GM23338 (cell line): ENCODE measurements around the gene INPP4B. TPM values are rescaled to one million over a fixed set of nuclear protein-coding genes. Genes with fewer than 3 reads are reported as not detected.

Experiments
- ATAC-seq: fragments of 200-7000 bp; cut with Tn5 transposase; 3 replicates; pipeline ENCODE4 v1.9.1; 2020
- DNase-seq: peaks from one replicate; pipeline ENCODE4 v3.0.0-alpha.2; 2015; ENCODE audit warnings: low spot score
- H2AFZ ChIP-seq: fragments of 200-600 bp; sonication (generic); 2 replicates; pipeline ENCODE4 v1.8.0; 2016; ENCODE audit warnings: antibody characterized with exemption, mild to moderate bottlenecking, moderate library complexity
- H3F3A ChIP-seq: fragments of 200-600 bp; sonication (generic); replicated peaks from 2 replicates; pipeline ENCODE4 v1.8.0; 2017; ENCODE audit warnings: antibody characterized with exemption, mixed run types, low read depth
- H3K27ac ChIP-seq: fragments of 200-600 bp; sonication (generic); 2 replicates; pipeline ENCODE4 v1.6.1; 2016; ENCODE audit warnings: low read depth
- H3K27me3 ChIP-seq: fragments of 200-600 bp; sonication (generic); 2 replicates; pipeline ENCODE4 v1.8.0; 2016; ENCODE audit warnings: mild to moderate bottlenecking, mixed run types, moderate library complexity; ENCODE audit not compliant: insufficient read depth
- H3K36me3 ChIP-seq: fragments of 200-600 bp; sonication (generic); 2 replicates; pipeline ENCODE4 v1.8.0; 2016; ENCODE audit warnings: mild to moderate bottlenecking; ENCODE audit not compliant: insufficient read depth
- H3K4me1 ChIP-seq: fragments of 200-600 bp; sonication (generic); 2 replicates; pipeline ENCODE4 v1.8.0; 2016; ENCODE audit warnings: mild to moderate bottlenecking, moderate library complexity; ENCODE audit not compliant: insufficient read depth
- H3K4me2 ChIP-seq: fragments of 200-600 bp; sonication (generic); 2 replicates; pipeline ENCODE4 v1.7.1; 2017; ENCODE audit warnings: mixed run types
- H3K4me3 ChIP-seq: fragments of 200-600 bp; sonication (generic); 2 replicates; pipeline ENCODE4 v1.6.1; 2016; ENCODE audit warnings: mixed run types
- H3K79me2 ChIP-seq: fragments of 200-600 bp; sonication (generic); replicated peaks from 2 replicates; pipeline ENCODE4 v1.8.0; 2017; ENCODE audit warnings: mild to moderate bottlenecking; ENCODE audit not compliant: insufficient read depth
- H3K9me2 ChIP-seq: fragments of 200-600 bp; sonication (generic); 2 replicates; pipeline ENCODE4 v1.8.0; 2017; ENCODE audit not compliant: insufficient read depth
- H4K20me1 ChIP-seq: fragments of 200-600 bp; sonication (generic); replicated peaks from 2 replicates; pipeline ENCODE4 v1.8.0; 2017; ENCODE audit warnings: mild to moderate bottlenecking; ENCODE audit not compliant: insufficient read depth
- H3K27ac Mint-ChIP-seq: 2 replicates; pipeline ENCODE4 v1.8.0; 2020; ENCODE audit warnings: inconsistent platforms, mild to moderate bottlenecking, moderate library complexity, mixed read lengths
- H3K27me3 Mint-ChIP-seq: 3 replicates; pipeline ENCODE4 v1.8.0; 2022; ENCODE audit warnings: low read depth, mild to moderate bottlenecking, moderate library complexity, mixed read lengths, inconsistent platforms; ENCODE audit not compliant: insufficient read depth, poor library complexity
- H3K36me3 Mint-ChIP-seq: 3 replicates; pipeline ENCODE4 v1.8.0; 2021; ENCODE audit warnings: low read depth, mild to moderate bottlenecking, inconsistent platforms, moderate library complexity, mixed read lengths
- H3K4me1 Mint-ChIP-seq: 3 replicates; pipeline ENCODE4 v1.8.0; 2020; ENCODE audit warnings: mild to moderate bottlenecking, inconsistent platforms, mixed read lengths
- H3K4me3 Mint-ChIP-seq: 3 replicates; pipeline ENCODE4 v1.8.0; 2021; ENCODE audit warnings: moderate library complexity, mild to moderate bottlenecking, inconsistent platforms, mixed read lengths
- H3K9me3 Mint-ChIP-seq: 3 replicates; pipeline ENCODE4 v1.8.0; 2020; ENCODE audit warnings: moderate library complexity, mild to moderate bottlenecking, inconsistent platforms, mixed read lengths
- CREB1 ChIP-seq: fragments of 250-450 bp; sonication (Bioruptor Pico); IDR thresholded peaks from 2 replicates; pipeline ENCODE4 v1.5.0; 2020; ENCODE audit warnings: low read depth, mild to moderate bottlenecking, moderate library complexity
- CTCF ChIP-seq, 2 experiments: fragments of 200-600 bp in 1 of 2; sonication (generic) in 1 of 2; conservative IDR thresholded peaks; 2 replicates each; pipeline versions ENCODE4 v1.5.1 to v1.6.1; 2016 to 2017; ENCODE audit warnings: antibody characterized with exemption in 2 of 2, low read depth in 2 of 2, mild to moderate bottlenecking in 2 of 2, moderate library complexity in 1 of 2
- EZH2 ChIP-seq: fragments of 200-600 bp; sonication (generic); IDR thresholded peaks from one replicate; pipeline ENCODE4 v1.8.0; 2017; ENCODE audit warnings: antibody characterized with exemption, mild to moderate bottlenecking, low read depth; ENCODE audit not compliant: unreplicated experiment
- EZH2phosphoT487 ChIP-seq: fragments of 200-600 bp; sonication (generic); IDR thresholded peaks from one replicate; pipeline ENCODE4 v1.8.1; 2018; ENCODE audit warnings: antibody characterized with exemption; ENCODE audit not compliant: unreplicated experiment
- JUNB ChIP-seq: IDR thresholded peaks from one replicate; pipeline ENCODE4 v1.6.1; 2016; ENCODE audit warnings: antibody characterized with exemption; ENCODE audit not compliant: unreplicated experiment
- NANOG ChIP-seq: IDR thresholded peaks from 2 replicates; pipeline ENCODE4 v1.6.1; 2016; ENCODE audit warnings: antibody characterized with exemption, borderline replicate concordance
- POLR2AphosphoS5 ChIP-seq: IDR thresholded peaks from 2 replicates; pipeline ENCODE4 v1.6.1; 2016; ENCODE audit warnings: antibody characterized with exemption, low read depth
- STAT1 ChIP-seq: IDR thresholded peaks from one replicate; pipeline ENCODE4 v1.6.1; 2016; ENCODE audit warnings: antibody characterized with exemption; ENCODE audit not compliant: unreplicated experiment
- ZNF114 ChIP-seq: fragments of 250-450 bp; sonication (Bioruptor Pico); IDR thresholded peaks from 2 replicates; pipeline ENCODE4 v1.5.0; 2020; ENCODE audit warnings: mild to moderate bottlenecking, moderate library complexity
- ZNF331 ChIP-seq: fragments of 250-450 bp; sonication (Bioruptor Pico); IDR thresholded peaks from 2 replicates; pipeline ENCODE4 v1.5.0; 2020; ENCODE audit warnings: low read depth, mild to moderate bottlenecking, moderate library complexity
- ZNF462 ChIP-seq: fragments of 250-450 bp; sonication (Bioruptor Pico); IDR thresholded peaks from 2 replicates; pipeline ENCODE4 v1.5.0; 2020; ENCODE audit warnings: mild to moderate bottlenecking, moderate library complexity
- polyA plus RNA-seq: library from polyadenylated mRNA; unstranded; fragments of >200 nt; fragmentation: Nextera tagmentation; extraction: Ambion mirVana; gene quantifications from 2 replicates; pipeline ENCODE4 v1.2.1, GENCODE V29; 2016
- total RNA-seq: library from RNA; depleted of rRNA; stranded (reverse); fragments of >200 nt; shearing (Covaris generic); gene quantifications from 2 replicates; pipeline ENCODE4 v1.2.3, GENCODE V29; 2014
- TF ChIP-seq, protein P1 (sequence below): IDR thresholded peaks from one replicate; pipeline ENCODE4 v1.6.1; 2018; ENCODE audit warnings: antibody characterized with exemption; ENCODE audit not compliant: unreplicated experiment
- TF ChIP-seq, protein P2 (sequence below): IDR thresholded peaks from 2 replicates; pipeline ENCODE4 v1.6.1; 2016; ENCODE audit warnings: antibody characterized with exemption

INPP4B gene
- total and polyA plus RNA-seq, 2 experiments from 2014 or later, result 0.11 to 0.14 TPM

DNA sequence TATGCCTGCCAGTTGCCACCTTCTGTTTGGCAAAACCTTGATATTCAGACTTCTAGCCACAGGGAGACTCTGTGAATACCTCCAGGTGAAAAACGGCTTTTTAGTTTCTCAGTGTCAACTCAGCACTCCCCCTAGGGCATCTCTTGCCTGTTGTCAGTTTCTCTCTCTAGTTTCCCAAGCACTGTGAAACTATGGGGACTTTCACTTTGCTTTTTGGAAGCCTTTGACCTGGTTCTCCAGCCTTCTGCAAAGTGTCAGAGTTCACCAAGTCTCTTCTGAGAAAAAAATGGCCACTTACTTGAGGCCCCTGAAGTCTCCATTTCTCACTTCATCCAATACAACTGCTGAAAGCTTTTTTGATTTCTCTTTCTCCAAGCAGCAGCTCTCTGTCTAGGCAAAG lies 521.5 kb downstream of the INPP4B start:
- peak; percentile 6 for DNase-seq

More for the DNA sequence above, 521.5 kb downstream of the INPP4B start:
- peaks cover 2% of the 10 kb centered on the region for H3K27me3 Mint-ChIP-seq
- Histone ChIP-seq H3K4me2 (no peak overlapping the region), H4K20me1 (no peaks in the 10 kb centered on the region), H3K9me2 (peaks cover 3% of the 10 kb centered on the region; the same call in 1 of the 2 replicates), H3K27ac (no peak overlapping the region), H3K4me1 (no peaks in the 10 kb centered on the region), H3K27me3 (no peaks in the 10 kb centered on the region), H3F3A (no peaks in the 10 kb centered on the region), H3K4me3 (no peak overlapping the region), H3K79me2 (no peaks in the 10 kb centered on the region), H3K36me3 (no peaks in the 10 kb centered on the region), H2AFZ (peak overlapping the region; percentile 43; the same call in 1 of the 2 replicates)
- no peaks in the 10 kb centered on the region for H3K9me3 Mint-ChIP-seq
- H3K36me3 Mint-ChIP-seq, result no peaks in the 10 kb centered on the region
- H3K4me1 Mint-ChIP-seq, result peaks cover 4% of the 10 kb centered on the region; the same call in 2 of the 3 replicates
- ATAC-seq, result peak; percentile 37; the same call in 2 of the 3 replicates
- H3K4me3 Mint-ChIP-seq, result no peak overlapping the region
- TF ChIP-seq, protein P1, sequence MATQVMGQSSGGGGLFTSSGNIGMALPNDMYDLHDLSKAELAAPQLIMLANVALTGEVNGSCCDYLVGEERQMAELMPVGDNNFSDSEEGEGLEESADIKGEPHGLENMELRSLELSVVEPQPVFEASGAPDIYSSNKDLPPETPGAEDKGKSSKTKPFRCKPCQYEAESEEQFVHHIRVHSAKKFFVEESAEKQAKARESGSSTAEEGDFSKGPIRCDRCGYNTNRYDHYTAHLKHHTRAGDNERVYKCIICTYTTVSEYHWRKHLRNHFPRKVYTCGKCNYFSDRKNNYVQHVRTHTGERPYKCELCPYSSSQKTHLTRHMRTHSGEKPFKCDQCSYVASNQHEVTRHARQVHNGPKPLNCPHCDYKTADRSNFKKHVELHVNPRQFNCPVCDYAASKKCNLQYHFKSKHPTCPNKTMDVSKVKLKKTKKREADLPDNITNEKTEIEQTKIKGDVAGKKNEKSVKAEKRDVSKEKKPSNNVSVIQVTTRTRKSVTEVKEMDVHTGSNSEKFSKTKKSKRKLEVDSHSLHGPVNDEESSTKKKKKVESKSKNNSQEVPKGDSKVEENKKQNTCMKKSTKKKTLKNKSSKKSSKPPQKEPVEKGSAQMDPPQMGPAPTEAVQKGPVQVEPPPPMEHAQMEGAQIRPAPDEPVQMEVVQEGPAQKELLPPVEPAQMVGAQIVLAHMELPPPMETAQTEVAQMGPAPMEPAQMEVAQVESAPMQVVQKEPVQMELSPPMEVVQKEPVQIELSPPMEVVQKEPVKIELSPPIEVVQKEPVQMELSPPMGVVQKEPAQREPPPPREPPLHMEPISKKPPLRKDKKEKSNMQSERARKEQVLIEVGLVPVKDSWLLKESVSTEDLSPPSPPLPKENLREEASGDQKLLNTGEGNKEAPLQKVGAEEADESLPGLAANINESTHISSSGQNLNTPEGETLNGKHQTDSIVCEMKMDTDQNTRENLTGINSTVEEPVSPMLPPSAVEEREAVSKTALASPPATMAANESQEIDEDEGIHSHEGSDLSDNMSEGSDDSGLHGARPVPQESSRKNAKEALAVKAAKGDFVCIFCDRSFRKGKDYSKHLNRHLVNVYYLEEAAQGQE, result no peak
- TF ChIP-seq NANOG (no peak), POLR2AphosphoS5 (no peak), ZNF114 (CRISPR knock-in tag) (no peak), JUNB (no peak), EZH2 (no peak), CREB1 (CRISPR knock-in tag) (no peak), ZNF331 (CRISPR knock-in tag) (no peak), ZNF462 (CRISPR knock-in tag) (no peak), STAT1 (no peak), EZH2phosphoT487 (no peak), CTCF (conservative IDR thresholded peaks at IDR 0.05; ENCODE audit: low read depth in 2 of 2) (no peak)
- TF ChIP-seq, protein P2, sequence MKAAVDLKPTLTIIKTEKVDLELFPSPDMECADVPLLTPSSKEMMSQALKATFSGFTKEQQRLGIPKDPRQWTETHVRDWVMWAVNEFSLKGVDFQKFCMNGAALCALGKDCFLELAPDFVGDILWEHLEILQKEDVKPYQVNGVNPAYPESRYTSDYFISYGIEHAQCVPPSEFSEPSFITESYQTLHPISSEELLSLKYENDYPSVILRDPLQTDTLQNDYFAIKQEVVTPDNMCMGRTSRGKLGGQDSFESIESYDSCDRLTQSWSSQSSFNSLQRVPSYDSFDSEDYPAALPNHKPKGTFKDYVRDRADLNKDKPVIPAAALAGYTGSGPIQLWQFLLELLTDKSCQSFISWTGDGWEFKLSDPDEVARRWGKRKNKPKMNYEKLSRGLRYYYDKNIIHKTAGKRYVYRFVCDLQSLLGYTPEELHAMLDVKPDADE, result no peak
- H3K27ac Mint-ChIP-seq, result no peak overlapping the region
